Natural killer cell (primary cell): ENCODE measurements around the gene PPARG. TPM values are rescaled to one million over a fixed set of nuclear protein-coding genes. Genes with fewer than 3 reads are reported as not detected.

Experiments
- ATAC-seq, 3 donors: fragments of 150-1000 bp in 2 of 3; fragments of 200-7000 bp in 1 of 3; cut with Tn5 transposase; 1 replicate in 1 of 3; 2 replicates in 2 of 3; pipeline ENCODE4 v1.10.0; 2021; ENCODE audit warnings: mild to moderate bottlenecking in 2 of 3, moderate library complexity in 2 of 3
- DNase-seq, 2 donors: peaks; one replicate each; pipeline versions ENCODE4 v3.0.0 to v3.0.0-alpha.2; 2013 to 2021; ENCODE audit warnings: mixed read lengths in 1 of 2
- H3K27ac ChIP-seq: one replicate; pipeline ENCODE4 v1.5.1; 2013; ENCODE audit warnings: mild to moderate bottlenecking, low read length
- H3K27me3 ChIP-seq: one replicate; pipeline ENCODE4 v1.6.1; 2013; ENCODE audit warnings: low read length; ENCODE audit not compliant: control insufficient read depth, insufficient read depth
- H3K36me3 ChIP-seq: one replicate; pipeline ENCODE4 v1.6.1; 2013; ENCODE audit warnings: low read length; ENCODE audit not compliant: control insufficient read depth, insufficient read depth
- H3K4me1 ChIP-seq: one replicate; pipeline ENCODE4 v1.6.1; 2013; ENCODE audit warnings: low read length; ENCODE audit not compliant: control insufficient read depth, insufficient read depth
- H3K4me3 ChIP-seq: one replicate; pipeline ENCODE4 v1.5.1; 2013; ENCODE audit warnings: low read length
- H3K9me3 ChIP-seq: one replicate; pipeline ENCODE4 v1.6.1; 2013; ENCODE audit warnings: low read length; ENCODE audit not compliant: control insufficient read depth, insufficient read depth
- H3K27ac Mint-ChIP-seq, 2 donors: one replicate each; pipeline ENCODE4 v1.8.0; 2022; ENCODE audit warnings: mild to moderate bottlenecking in 2 of 2, mixed read lengths in 2 of 2, moderate library complexity in 1 of 2
- H3K27me3 Mint-ChIP-seq, 2 donors: one replicate each; pipeline ENCODE4 v1.8.0; 2022; ENCODE audit warnings: low read depth in 2 of 2, mixed read lengths in 2 of 2
- H3K36me3 Mint-ChIP-seq: one replicate; pipeline ENCODE4 v1.8.0; 2022; ENCODE audit warnings: mixed read lengths
- H3K4me1 Mint-ChIP-seq, 2 donors: one replicate each; pipeline ENCODE4 v1.8.0; 2022; ENCODE audit warnings: mixed read lengths in 2 of 2
- H3K4me3 Mint-ChIP-seq: one replicate; pipeline ENCODE4 v1.8.0; 2022; ENCODE audit warnings: mild to moderate bottlenecking, moderate library complexity, mixed read lengths
- H3K9me3 Mint-ChIP-seq, 2 donors: one replicate each; pipeline ENCODE4 v1.8.0; 2022; ENCODE audit warnings: mixed read lengths in 2 of 2
- CTCF ChIP-seq: fragments of 200-600 bp; IDR thresholded peaks from one replicate; pipeline ENCODE4 v1.8.0; 2022; ENCODE audit warnings: antibody characterized with exemption
- WGBS: methylation state at CpG from one replicate; pipeline ENCODE4 v1.1.7; 2013; ENCODE audit warnings: missing lambda C conversion rate; ENCODE audit not compliant: insufficient coverage; 5-methylcytosine and 5-hydroxymethylcytosine counted together
- intact Hi-C: fragments of 100-400 bp; cut with micrococcal nuclease; formaldehyde crosslinking; loops from one replicate; pipeline ENCODE4 v1.14.2; 2022
- total RNA-seq, 4 donors: library from RNA; stranded (reverse); fragments of 120-200 nt in 1 of 4; gene quantifications; one replicate each; pipeline versions ENCODE4 v1.2.3 to v1.2.4, GENCODE V29; 2013 to 2022

The PPARG gene
- total RNA-seq, 3 donors from 2014 or later (not counting 1 experiment from before 2014, with no cell fraction given): 0.21 TPM; not detected in 2

- H3K4me1 Mint-ChIP-seq: no peaks in the 10 kb centered on the region
- H3K27ac Mint-ChIP-seq: no peak overlapping the region
- H3K4me3 Mint-ChIP-seq: no peak overlapping the region
- H3K36me3 ChIP-seq: no peaks in the 10 kb centered on the region
- DNase-seq (no peak), ATAC-seq (no peak)
- intact Hi-C loops: no loop called here
- TF ChIP-seq CTCF: no peak
- peaks cover 0 to 60% of the 10 kb centered on the region in 2 donors for H3K27me3 Mint-ChIP-seq
- H3K9me3 ChIP-seq: no peaks in the 10 kb centered on the region
- no peak overlapping the region for H3K27ac ChIP-seq
- no peaks in the 10 kb centered on the region for H3K36me3 Mint-ChIP-seq
- H3K27me3 ChIP-seq: no peaks in the 10 kb centered on the region
- H3K4me3 ChIP-seq: no peak overlapping the region
- no peaks in the 10 kb centered on the region for H3K4me1 ChIP-seq
- H3K9me3 Mint-ChIP-seq: no peaks in the 10 kb centered on the region
- 87% methylated on average over 17 of the region's 20 CpGs for WGBS
Measured at GRCh38 chr3:12405432-12406272, 116.8 kb downstream of the PPARG start.

GRCh38 chr3:12408984-12409683, 120.3 kb downstream of the PPARG start:
- Histone ChIP-seq H3K4me3 (no peak overlapping the region), H3K36me3 (no peaks in the 10 kb centered on the region), H3K9me3 (no peaks in the 10 kb centered on the region), H3K27me3 (no peaks in the 10 kb centered on the region), H3K27ac (no peak overlapping the region), H3K4me1 (no peaks in the 10 kb centered on the region)
- Mint-ChIP-seq H3K27ac (no peak overlapping the region), H3K4me3 (no peak overlapping the region), H3K36me3 (no peaks in the 10 kb centered on the region), H3K4me1 (no peaks in the 10 kb centered on the region), H3K9me3 (no peaks in the 10 kb centered on the region), H3K27me3 (peaks cover 7 to 53% of the 10 kb centered on the region in 2 donors)
- intact Hi-C loops: no loop called here
- no peak for ATAC-seq
- WGBS: 88% methylated on average over 3 of the region's 3 CpGs
- DNase-seq: no peak
- TF ChIP-seq CTCF: no peak

- Mint-ChIP-seq H3K27me3 (peaks cover 7 to 53% of the 10 kb centered on the region in 2 donors), H3K4me1 (no peaks in the 10 kb centered on the region), H3K27ac (no peak overlapping the region), H3K36me3 (no peaks in the 10 kb centered on the region), H3K4me3 (no peak overlapping the region), H3K9me3 (no peaks in the 10 kb centered on the region)
- no peak for DNase-seq
- TF ChIP-seq CTCF: no peak
- no peaks in the 10 kb centered on the region for H3K36me3 ChIP-seq
- intact Hi-C loops: no loop called here
- WGBS: 90% methylated on average over 9 of the region's 11 CpGs
- no peak overlapping the region for H3K27ac ChIP-seq
- no peaks in the 10 kb centered on the region for H3K27me3 ChIP-seq
- no peaks in the 10 kb centered on the region for H3K4me1 ChIP-seq
- ATAC-seq: no peak
- no peaks in the 10 kb centered on the region for H3K9me3 ChIP-seq
- H3K4me3 ChIP-seq: no peak overlapping the region
Measured at GRCh38 chr3:12409684-12410596, 121.1 kb downstream of the PPARG start.
